GM12801 (cell line): Measurements from ENCODE around the gene GSTO2.

Source experiments
- CTCF ChIP-seq: IDR thresholded peaks from one replicate; pipeline ENCODE4 v1.5.1; 2011; ENCODE audit warnings: control low read depth; ENCODE audit not compliant: insufficient read length; ENCODE audit errors: extremely low read depth

Gene GSTO2

DNA sequence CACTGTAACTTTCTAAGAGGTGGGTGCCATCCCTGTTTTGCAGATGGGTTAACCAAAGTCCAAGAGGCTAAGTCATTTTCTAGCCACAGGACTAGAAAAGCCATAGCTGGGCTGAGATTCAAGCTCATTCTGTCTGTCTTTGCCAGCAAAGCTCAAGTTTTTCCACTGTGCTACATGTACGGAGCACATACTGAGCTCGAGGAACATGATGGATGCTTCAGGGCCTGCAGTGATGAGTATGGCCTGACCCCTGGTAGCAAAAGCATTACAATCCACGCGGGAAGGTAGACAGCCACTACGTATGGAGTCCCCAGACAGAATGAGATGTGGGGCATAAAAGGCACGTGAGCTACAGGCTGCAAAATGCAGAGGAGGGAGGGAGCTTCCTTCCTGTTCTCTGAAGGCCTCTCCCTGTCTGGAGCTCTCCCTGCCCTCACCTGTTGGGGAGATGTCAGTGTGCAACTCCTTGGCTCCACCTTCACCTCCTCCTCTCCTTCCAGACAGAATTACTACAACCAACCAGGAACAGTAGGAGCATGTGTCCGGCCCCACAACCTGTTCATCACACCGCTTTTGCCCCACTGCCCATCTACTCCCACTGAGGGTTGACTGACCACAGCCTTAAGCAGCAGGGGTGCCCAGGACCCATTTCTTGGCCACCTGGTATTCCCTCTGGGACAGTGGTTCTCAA is 52.9 kb downstream of the GSTO2 start:
- TF ChIP-seq CTCF = no peak

DNA sequence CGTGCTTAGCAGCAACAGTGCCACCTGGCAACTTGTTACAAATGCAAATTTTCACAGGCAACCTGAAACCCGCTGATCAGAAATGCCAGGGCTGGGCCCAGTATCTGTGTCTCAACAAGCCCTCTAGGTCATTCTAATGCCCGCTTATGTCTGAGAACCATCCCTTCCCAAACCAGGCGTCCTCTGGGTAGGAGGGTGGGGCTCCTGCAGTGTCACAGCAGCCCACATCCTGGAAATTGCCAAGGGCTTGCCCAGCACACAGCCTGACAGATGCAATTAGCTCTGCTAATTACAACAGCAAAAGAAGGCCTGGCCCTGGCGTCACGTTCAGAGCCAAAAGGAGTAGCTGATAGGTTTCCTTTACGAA is 53.4 kb downstream of the GSTO2 start:
- no peak for TF ChIP-seq CTCF

DNA sequence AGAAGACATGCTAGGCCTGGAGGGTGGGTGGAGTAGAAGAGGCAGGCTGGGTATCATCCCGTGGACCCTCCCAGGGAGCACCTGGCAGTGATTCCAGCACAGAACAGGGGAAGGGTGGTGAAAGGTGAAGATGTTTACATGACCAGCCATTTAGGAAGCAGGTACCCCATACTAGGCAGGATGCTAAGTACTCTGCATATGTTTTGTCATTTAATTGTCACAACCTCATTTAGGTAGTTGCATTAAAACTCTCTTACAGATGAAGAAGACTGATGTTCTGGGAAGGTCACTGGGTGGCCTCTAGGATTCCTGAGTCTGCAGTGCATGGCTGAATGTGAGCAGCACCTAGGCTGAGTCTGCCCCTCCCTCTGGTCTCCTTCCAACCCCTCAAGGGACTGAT is 54.1 kb downstream of the GSTO2 start:
- no peak for TF ChIP-seq CTCF

DNA sequence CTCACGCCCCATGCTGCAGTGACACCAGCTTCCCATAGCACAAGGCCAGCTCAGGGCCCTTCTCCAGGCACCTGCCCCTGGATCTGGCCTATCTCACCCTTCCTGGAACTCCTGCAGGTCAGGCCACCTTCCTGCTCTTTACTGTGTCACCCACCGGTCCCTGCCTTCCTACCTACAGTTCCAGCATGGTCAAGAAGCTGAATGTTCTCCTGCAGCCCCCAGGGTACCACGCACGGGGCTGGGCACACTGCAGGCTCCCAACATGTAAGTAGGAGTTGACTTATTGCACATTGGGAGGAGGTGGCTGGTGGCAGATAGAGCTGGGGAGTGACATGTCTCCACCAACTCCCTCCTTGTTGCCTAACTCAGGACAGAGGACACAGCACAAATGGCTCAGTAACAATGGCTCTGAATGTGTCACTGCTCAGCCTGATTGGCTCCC is 54.8 kb downstream of the GSTO2 start:
- no peak for TF ChIP-seq CTCF

DNA sequence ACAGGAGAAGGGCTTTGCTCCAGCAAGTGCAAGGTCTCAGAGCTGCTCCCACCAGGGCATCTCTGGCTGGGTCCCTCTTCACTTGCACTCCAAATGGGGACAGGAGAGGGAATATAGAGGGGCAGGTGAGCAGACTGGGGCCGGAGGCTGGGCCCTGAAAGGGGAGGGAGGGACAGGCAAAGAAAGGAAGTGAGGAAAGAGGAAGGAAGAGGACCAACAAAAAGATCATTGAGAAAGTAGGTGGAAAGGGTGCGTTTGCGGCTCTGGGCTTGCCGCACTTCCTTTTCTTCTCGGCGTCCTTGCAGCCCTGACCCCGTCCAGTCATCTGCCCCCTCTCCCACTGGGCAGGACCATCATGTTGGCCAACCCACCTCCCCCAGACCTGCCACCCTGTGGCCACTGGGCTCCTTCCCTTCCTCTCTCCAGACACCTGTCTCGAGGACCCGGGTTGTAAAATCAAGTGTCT is 55.3 kb downstream of the GSTO2 start:
- TF ChIP-seq CTCF = no peak

GRCh38 chr10:104324931-104325330 is 55.9 kb downstream of the GSTO2 start:
- TF ChIP-seq CTCF = no peak

DNA sequence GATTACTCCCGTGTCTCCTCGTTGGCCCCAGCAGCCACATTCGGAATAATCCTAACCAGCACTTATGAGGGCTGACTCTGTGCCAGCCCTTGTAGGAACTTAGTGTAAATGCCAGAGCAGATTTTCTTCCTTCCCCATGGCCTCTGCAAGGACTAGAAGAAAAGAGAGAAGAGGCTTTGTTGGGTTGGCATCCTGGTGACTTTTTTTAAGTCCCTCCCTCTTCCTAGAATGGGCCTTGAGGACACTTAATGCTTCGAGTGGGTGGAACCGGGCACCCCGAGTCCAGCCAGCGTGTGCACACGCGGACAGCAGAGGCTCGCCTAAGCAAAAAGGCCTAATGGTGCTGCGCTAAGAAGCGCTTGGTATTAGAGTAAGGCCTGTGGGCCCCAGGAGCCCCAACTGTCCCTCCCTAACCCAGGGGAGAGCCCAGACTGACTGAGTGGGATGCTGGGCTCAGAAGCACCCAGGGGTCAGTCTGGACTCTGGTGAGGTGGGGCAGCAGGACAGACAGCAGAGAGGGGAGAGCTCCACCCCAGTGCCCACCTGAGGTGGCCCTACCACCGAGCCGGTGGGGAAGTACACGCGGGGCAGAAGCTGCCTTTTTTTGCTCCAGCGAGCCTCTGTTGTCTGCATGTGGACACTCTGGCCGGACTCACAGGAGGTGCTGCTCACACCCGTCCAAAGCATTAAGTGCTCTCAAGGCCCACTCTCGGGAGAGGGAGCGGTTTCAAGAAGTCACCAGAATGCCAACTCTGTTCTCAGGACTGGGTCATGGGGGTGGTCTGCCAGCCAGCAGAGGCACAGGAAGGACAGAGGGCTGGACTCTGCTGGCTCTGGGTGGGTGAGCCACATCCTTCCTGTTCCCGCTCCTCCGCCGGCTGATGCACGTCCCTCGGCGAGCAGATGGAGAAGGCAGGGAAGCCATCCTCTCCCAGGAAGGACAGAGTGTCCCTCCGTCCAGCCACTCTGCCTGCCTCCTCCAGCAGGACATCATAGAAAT is 56.8 kb downstream of the GSTO2 start:
- TF ChIP-seq CTCF = no peak
